Medulla oblongata (tissue), 1 donor: ENCODE results near the gene NPDC1.
"Not testable (repeated sequence)": the region's sequence is repeated elsewhere in the genome, so short reads cannot be mapped to it uniquely, and the experiment has no call there.

ENCODE experiments used
- DNase-seq: peaks from one replicate; pipeline ENCODE4 v3.0.0-alpha.2; 2015; ENCODE audit errors: extremely low spot score

The NPDC1 gene

GRCh38 chr9:137075275-137075775 is 29.3 kb upstream of the NPDC1 start:
- DNase-seq: no peak

GRCh38 chr9:137074657-137075274 is 28.8 kb upstream of the NPDC1 start:
- no peak for DNase-seq

DNA sequence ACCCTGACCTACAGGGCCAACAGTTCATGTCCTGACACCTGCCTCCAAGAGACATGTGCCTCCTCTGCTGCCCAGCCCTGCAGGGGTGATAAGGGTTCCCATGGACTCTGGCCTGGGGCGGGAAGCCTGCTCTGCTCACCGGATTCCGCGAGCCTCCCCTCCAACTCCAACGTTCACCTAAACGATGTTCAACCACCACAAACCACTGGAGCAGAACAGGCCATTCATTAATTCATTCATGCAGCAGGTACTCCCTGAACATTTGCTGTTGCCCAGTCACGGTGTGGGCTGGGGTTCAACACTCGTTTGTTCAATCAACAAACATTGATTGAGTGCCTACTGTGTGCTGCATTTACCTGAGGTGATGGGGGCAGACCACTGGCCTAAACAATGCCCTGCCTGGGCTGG is 28.0 kb upstream of the NPDC1 start:
- no peak for DNase-seq

DNA sequence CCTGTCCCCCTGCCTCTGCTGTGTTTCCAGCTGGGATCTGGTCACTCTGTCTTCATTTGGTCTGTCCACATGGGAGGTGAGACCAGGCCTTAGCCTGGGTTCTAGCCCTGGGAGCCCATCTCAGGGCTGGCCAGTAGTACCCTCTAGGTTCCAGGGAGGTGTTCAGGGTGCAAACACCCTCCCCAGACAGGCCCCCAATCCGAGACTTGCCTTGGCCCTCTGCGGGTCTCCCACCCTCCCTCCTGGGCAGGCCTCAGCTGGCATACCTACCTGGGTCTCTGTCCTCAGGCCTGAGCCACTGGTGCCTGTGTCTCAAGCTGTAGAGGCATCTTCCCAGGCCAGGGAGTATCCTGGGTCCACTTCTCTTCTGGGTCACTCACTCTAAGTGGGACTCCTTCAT is 25.3 kb upstream of the NPDC1 start:
- DNase-seq: no peak

- peak; percentile 94 for DNase-seq
These were observed 24.9 kb upstream of the NPDC1 start for GRCh38 chr9:137070906-137071275.

GRCh38 chr9:137070201-137070905 is 24.4 kb upstream of the NPDC1 start, which contains the start of gene SAPCD2:
Gene SAPCD2, minus strand, starts transcription at chr9:137070557. Its CDS starts 97 bp downstream, at chr9:137070460.
- DNase-seq: peak; percentile 93

GRCh38 chr9:137069508-137070091 is 23.6 kb upstream of the NPDC1 start:
- DNase-seq: no peak

GRCh38 chr9:137068539-137069507 is 22.8 kb upstream of the NPDC1 start:
- DNase-seq: no peak

DNA sequence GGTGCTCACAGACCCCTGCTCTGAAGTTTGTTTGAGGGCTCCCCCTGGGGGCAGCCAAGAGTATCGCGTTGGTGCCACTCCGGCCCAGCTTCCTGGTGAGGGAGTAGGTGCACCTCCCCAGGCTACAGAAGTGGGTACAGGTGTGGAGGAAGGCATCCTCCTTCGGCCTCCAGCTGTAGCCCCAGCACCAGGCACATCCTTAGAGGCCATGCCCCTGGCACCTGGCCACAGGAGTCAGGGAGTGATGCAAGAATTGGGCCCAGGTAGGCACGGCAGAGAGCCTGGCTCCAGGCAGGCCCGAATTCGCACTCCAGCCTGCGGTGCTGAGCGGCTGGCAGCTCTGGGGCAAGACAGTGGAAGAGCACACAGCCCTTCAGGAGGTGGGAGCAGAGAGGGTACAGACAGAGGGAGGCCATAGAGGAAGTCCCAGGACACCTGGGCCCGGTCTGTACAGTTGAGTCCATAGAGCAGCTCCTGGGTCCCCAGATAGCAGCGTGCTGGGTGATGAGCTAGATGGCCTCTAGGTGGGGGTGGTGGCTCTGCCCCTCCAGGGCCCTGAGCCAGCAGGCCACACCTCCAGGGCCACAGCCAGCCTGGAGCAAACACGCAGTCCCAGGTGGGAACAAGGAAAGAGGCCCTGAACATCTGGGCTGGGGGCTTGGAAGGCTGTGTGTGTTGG is 22.0 kb upstream of the NPDC1 start:
- peak; percentile 90 for DNase-seq

GRCh38 chr9:137066096-137066861 is 20.3 kb upstream of the NPDC1 start:
- DNase-seq: no peak

DNA sequence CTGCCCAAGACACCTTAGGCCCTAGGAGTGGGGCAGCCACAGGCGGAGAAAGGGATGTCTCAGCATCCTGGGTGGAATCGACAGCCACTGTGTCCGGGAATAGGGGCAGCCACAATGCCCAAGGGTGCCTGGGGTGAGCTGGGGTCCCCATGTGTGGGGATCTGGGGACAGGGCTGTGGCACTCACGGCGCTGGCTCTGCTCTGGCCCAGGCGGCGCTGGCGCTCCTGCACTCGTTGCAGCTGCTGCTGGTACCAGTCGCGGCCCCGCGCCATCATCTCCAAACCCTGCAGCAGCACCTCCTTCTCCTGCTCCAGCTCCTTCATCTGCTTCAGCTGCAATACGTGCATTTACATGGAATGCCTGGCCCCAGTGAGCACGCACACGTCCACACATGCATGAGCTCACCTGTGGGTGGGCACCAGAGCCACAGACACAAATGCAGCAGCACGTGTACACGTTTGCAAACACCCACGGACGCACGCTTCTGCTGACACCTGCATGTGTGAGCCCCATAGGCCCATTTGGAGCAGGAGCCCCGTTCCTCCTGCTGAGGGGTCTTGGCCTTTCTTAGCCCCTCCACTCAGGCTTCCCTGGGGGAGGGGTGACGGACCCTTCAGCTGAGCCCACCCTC is 19.5 kb upstream of the NPDC1 start:
- DNase-seq: no peak

DNA sequence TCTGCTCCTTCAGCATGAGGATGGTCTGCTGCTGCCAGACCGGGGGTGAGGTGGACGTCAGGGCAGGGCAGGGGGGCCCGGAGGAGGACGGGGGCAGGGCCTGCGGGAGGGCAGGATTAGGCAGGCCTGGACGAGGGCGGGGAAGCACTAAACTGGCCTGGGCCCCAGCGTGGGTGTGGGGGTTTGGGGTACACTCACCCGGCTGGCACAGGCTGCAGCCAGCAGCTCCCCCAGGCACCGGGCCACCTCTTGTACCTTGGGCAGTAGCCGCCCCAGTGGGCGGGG is 18.8 kb upstream of the NPDC1 start:
- no peak for DNase-seq

- peak; percentile 51 for DNase-seq
These were observed 18.3 kb upstream of the NPDC1 start for GRCh38 chr9:137064027-137064879.

DNA sequence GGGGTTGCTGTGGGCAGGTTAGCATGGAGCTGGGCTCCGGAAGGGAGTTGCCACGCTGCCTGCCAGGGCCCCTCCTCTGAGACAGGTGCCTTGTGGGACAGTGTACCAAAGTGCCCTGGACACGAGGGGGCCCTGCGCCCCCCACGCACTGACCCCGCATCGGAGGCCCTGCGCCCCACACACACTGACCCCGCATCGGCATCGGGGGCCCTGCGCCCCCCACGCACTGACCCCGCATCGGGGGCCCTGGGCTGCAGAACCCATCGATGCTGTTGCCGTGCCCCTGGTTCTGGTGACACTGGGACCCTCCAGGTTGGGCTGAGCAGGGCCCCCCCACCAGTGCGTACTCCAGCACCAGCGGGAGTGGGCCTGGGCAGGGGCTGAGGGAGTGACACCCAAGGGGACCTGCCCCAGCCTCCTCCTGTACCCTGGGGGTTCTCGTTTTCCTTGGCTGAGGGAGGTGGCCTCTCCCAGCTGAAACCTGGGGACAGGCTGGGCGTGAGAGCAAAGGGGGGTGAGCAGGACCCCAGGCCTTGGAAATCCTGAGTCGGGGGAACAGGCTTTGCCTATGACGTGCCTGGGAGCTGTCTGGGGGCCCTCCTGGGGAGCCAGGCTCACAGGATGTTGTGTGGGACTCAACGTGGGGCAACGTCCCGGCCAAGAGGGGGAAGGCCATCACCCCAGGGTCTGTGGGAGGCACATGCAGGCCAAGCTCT is 17.5 kb upstream of the NPDC1 start:
- DNase-seq: no peak

DNA sequence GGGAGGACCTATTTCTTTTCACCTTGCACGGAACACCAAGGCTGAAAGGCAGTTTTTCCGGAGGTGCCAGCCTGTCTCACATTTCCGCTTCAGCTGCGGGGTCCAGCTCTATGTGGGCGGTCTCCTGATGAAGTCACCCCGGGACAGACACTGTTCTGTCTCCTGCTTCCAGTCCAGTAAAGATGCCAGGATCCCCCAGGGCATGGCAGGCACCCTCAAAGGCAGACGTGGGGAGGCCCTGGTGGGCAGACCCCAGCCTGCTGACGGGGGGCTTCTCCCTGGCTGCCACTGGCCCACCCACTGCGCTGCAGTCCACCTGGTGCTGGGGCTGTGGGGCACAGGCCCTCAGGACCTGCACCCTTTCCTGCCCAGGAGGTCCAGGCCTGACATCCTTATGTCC is 16.8 kb upstream of the NPDC1 start:
- not testable (repeated sequence) for DNase-seq

- no peak for DNase-seq
These were observed 16.4 kb upstream of the NPDC1 start for GRCh38 chr9:137062384-137062783.

GRCh38 chr9:137058521-137059234 is 12.7 kb upstream of the NPDC1 start:
- no peak for DNase-seq

DNA sequence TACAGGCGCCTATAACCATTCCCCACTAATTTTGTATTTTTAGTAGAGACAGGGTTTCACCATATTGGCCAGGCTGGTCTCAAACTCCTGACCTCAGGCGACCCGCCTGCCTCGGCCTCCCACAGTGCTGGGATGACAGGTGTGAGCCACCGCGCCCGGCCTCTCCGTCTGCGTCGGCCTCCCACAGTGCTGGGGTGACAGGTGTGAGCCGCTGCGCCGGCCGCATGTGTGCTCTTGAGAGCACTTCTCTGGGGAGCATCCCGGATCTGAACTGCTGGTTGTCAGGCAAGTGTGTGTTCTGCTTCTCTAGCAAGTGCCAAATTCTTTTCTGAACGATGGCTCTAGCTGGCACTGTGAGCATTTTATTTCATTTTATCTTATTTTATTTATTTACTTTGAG is 11.6 kb upstream of the NPDC1 start:
- DNase-seq: no peak
